ENCODE results near the gene PPP1R13B. TPM values are rescaled to one million over a fixed set of nuclear protein-coding genes. Genes with fewer than 3 reads are reported as not detected.

Gene PPP1R13B
- total RNA-seq, 1 experiment from 2014 or later: 10.3 TPM

DNA sequence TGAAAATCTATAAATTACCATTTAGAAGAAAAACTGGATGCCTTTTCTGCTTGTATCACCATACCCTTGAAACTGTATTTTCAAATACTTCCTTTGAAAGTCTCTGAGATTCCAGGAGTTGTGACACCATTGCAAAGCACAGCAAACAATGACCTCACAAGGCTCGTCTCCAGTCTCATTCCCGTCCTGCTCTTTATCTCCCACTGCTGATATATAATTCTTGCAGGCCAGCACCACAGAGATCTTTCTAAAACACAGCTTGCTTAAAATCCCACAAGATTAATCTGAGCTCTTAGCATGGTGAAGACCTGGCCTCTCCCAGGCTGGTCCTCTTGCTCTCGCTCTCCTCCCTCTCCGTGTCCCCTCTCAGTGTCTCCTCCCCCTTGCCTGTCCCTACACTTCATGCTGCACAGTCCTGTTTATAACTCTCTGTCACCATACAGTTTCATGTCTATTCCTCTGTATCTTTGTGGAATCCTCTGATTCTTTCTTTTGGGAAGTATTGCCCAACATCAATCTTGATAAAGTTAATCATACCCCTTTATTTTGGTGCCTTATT is 80.0 kb downstream of the PPP1R13B start:
- Mint-ChIP-seq H3K9me3 (peaks cover 7% of the 10 kb centered on the region; the same call in 1 of the 2 replicates), H3K36me3 (peaks cover 2% of the 10 kb centered on the region; the same call in 1 of the 2 replicates), H3K4me3 (no peak overlapping the region), H3K27me3 (ENCODE audit: low read depth) (no peaks in the 10 kb centered on the region), H3K27ac (no peak overlapping the region; the same call in 1 of the 2 replicates), H3K4me1 (peaks cover 9% of the 10 kb centered on the region; the same call in 1 of the 2 replicates)
- no peak for TF ChIP-seq ZNF671 (CRISPR knock-in tag; IDR thresholded peaks at IDR 0.05)
- TF ChIP-seq KAT7 (CRISPR knock-in tag; IDR thresholded peaks at IDR 0.05; ENCODE audit: borderline replicate concordance): no peak
- TF ChIP-seq SP1 (CRISPR knock-in tag; conservative IDR thresholded peaks at IDR 0.05): no peak
- TF ChIP-seq CBFB (CRISPR knock-in tag; IDR thresholded peaks at IDR 0.05; ENCODE audit: low read depth): no peak
- no peak for TF ChIP-seq ZNF263 (CRISPR knock-in tag; IDR thresholded peaks at IDR 0.05; ENCODE audit: low read depth)
- TF ChIP-seq, protein P1, sequence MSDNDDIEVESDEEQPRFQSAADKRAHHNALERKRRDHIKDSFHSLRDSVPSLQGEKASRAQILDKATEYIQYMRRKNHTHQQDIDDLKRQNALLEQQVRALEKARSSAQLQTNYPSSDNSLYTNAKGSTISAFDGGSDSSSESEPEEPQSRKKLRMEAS (CRISPR knock-in tag; IDR thresholded peaks at IDR 0.05): no peak
- TF ChIP-seq SOX15 (CRISPR knock-in tag; IDR thresholded peaks at IDR 0.05): no peak
- no peak for TF ChIP-seq RELA (CRISPR knock-in tag; IDR thresholded peaks at IDR 0.05; ENCODE audit: borderline replicate concordance)
- TF ChIP-seq CREM (CRISPR knock-in tag; IDR thresholded peaks at IDR 0.05): no peak
- TF ChIP-seq, protein P2, sequence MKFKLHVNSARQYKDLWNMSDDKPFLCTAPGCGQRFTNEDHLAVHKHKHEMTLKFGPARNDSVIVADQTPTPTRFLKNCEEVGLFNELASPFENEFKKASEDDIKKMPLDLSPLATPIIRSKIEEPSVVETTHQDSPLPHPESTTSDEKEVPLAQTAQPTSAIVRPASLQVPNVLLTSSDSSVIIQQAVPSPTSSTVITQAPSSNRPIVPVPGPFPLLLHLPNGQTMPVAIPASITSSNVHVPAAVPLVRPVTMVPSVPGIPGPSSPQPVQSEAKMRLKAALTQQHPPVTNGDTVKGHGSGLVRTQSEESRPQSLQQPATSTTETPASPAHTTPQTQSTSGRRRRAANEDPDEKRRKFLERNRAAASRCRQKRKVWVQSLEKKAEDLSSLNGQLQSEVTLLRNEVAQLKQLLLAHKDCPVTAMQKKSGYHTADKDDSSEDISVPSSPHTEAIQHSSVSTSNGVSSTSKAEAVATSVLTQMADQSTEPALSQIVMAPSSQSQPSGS (CRISPR knock-in tag; IDR thresholded peaks at IDR 0.05; ENCODE audit: borderline replicate concordance, low read depth): no peak
- TF ChIP-seq, protein P3, sequence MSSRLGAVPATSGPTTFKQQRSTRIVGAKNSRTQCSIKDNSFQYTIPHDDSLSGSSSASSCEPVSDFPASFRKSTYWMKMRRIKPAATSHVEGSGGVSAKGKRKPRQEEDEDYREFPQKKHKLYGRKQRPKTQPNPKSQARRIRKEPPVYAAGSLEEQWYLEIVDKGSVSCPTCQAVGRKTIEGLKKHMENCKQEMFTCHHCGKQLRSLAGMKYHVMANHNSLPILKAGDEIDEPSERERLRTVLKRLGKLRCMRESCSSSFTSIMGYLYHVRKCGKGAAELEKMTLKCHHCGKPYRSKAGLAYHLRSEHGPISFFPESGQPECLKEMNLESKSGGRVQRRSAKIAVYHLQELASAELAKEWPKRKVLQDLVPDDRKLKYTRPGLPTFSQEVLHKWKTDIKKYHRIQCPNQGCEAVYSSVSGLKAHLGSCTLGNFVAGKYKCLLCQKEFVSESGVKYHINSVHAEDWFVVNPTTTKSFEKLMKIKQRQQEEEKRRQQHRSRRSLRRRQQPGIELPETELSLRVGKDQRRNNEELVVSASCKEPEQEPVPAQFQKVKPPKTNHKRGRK (CRISPR knock-in tag; IDR thresholded peaks at IDR 0.05; ENCODE audit: borderline replicate concordance): no peak
- TF ChIP-seq, protein P4, sequence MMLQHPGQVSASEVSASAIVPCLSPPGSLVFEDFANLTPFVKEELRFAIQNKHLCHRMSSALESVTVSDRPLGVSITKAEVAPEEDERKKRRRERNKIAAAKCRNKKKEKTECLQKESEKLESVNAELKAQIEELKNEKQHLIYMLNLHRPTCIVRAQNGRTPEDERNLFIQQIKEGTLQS (CRISPR knock-in tag; conservative IDR thresholded peaks at IDR 0.05): no peak
- TF ChIP-seq, protein P5, sequence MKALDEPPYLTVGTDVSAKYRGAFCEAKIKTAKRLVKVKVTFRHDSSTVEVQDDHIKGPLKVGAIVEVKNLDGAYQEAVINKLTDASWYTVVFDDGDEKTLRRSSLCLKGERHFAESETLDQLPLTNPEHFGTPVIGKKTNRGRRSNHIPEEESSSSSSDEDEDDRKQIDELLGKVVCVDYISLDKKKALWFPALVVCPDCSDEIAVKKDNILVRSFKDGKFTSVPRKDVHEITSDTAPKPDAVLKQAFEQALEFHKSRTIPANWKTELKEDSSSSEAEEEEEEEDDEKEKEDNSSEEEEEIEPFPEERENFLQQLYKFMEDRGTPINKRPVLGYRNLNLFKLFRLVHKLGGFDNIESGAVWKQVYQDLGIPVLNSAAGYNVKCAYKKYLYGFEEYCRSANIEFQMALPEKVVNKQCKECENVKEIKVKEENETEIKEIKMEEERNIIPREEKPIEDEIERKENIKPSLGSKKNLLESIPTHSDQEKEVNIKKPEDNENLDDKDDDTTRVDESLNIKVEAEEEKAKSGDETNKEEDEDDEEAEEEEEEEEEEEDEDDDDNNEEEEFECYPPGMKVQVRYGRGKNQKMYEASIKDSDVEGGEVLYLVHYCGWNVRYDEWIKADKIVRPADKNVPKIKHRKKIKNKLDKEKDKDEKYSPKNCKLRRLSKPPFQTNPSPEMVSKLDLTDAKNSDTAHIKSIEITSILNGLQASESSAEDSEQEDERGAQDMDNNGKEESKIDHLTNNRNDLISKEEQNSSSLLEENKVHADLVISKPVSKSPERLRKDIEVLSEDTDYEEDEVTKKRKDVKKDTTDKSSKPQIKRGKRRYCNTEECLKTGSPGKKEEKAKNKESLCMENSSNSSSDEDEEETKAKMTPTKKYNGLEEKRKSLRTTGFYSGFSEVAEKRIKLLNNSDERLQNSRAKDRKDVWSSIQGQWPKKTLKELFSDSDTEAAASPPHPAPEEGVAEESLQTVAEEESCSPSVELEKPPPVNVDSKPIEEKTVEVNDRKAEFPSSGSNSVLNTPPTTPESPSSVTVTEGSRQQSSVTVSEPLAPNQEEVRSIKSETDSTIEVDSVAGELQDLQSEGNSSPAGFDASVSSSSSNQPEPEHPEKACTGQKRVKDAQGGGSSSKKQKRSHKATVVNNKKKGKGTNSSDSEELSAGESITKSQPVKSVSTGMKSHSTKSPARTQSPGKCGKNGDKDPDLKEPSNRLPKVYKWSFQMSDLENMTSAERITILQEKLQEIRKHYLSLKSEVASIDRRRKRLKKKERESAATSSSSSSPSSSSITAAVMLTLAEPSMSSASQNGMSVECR (CRISPR knock-in tag; IDR thresholded peaks at IDR 0.05; ENCODE audit: borderline replicate concordance): no peak
- no peak for ATAC-seq
- no peak for DNase-seq (ENCODE audit: low spot score)
- CTCF ChIA-PET: no interaction called here
- POLR2A ChIA-PET: no interaction called here

DNA sequence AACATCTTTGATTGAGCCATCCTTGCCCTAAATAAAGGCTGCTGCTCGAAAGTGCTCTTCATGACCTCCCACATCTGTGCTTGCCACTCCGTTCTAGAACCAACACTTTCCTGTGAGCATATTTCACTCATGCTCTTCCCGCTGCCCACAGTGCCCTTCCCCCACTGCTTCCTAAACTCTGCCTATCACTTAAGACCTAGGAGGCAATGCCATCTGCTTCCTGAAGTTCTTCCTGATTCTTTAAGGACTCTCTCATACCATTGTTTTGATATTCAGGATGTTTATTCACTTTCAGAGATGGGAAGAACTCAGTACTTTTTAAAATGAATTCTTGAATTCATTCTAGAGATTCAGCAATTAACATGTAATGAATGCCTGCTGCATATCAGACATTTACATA is 81.8 kb downstream of the PPP1R13B start:
- Mint-ChIP-seq H3K27ac (peak overlapping the region; percentile 28; the same call in 1 of the 2 replicates), H3K4me1 (peaks cover 9% of the 10 kb centered on the region; the same call in 1 of the 2 replicates), H3K27me3 (ENCODE audit: low read depth) (no peaks in the 10 kb centered on the region), H3K4me3 (no peak overlapping the region), H3K36me3 (no peaks in the 10 kb centered on the region), H3K9me3 (no peaks in the 10 kb centered on the region)
- CTCF ChIA-PET: no interaction called here
- ATAC-seq: no peak
- POLR2A ChIA-PET: no interaction called here
- no peak for DNase-seq (ENCODE audit: low spot score)
- TF ChIP-seq TCF7 (CRISPR knock-in tag; IDR thresholded peaks at IDR 0.05; ENCODE audit: low read depth) (no peak), ELF4 (CRISPR knock-in tag; IDR thresholded peaks at IDR 0.05; ENCODE audit: low read depth) (no peak), NFYB (CRISPR knock-in tag; conservative IDR thresholded peaks at IDR 0.05; ENCODE audit: low read depth) (no peak), NFE2L1 (CRISPR knock-in tag; IDR thresholded peaks at IDR 0.05) (no peak), GTF2I (CRISPR knock-in tag; conservative IDR thresholded peaks at IDR 0.05) (no peak), NR1H2 (CRISPR knock-in tag; IDR thresholded peaks at IDR 0.05) (no peak), ZBTB21 (CRISPR knock-in tag; IDR thresholded peaks at IDR 0.05; ENCODE audit: borderline replicate concordance) (no peak)
- TF ChIP-seq, protein P5 (CRISPR knock-in tag; IDR thresholded peaks at IDR 0.05; ENCODE audit: borderline replicate concordance): no peak

Data from WTC11 (cell line).